Transverse colon (tissue), 3 donors: ENCODE measurements around the gene LIN7C.

Experiments
- CTCF ChIP-seq, 5 experiments: fragments of 200-600 bp in 3 of 5; fragments of 450-650 bp in 2 of 5; sonication (generic) in 3 of 5; IDR thresholded peaks; 1 replicate in 2 of 5; 2 replicates in 3 of 5; pipeline ENCODE4 v1.5.1; 2016 to 2017; ENCODE audit warnings: antibody characterized with exemption in 5 of 5, inconsistent platforms in 3 of 5, mild to moderate bottlenecking in 2 of 5, moderate library complexity in 1 of 5
- POLR2A ChIP-seq: fragments of 450-650 bp; IDR thresholded peaks from one replicate; pipeline ENCODE4 v1.6.1; 2016; ENCODE audit warnings: antibody characterized with exemption, mild to moderate bottlenecking, moderate library complexity

GRCh38 chr11:27452147-27452546 lies 54.4 kb downstream of the LIN7C start:
- no peak for TF ChIP-seq POLR2A
- TF ChIP-seq CTCF (IDR thresholded peaks at IDR 0.05): no peak
